ENCODE results near the gene CHID1.

Gene CHID1

DNA sequence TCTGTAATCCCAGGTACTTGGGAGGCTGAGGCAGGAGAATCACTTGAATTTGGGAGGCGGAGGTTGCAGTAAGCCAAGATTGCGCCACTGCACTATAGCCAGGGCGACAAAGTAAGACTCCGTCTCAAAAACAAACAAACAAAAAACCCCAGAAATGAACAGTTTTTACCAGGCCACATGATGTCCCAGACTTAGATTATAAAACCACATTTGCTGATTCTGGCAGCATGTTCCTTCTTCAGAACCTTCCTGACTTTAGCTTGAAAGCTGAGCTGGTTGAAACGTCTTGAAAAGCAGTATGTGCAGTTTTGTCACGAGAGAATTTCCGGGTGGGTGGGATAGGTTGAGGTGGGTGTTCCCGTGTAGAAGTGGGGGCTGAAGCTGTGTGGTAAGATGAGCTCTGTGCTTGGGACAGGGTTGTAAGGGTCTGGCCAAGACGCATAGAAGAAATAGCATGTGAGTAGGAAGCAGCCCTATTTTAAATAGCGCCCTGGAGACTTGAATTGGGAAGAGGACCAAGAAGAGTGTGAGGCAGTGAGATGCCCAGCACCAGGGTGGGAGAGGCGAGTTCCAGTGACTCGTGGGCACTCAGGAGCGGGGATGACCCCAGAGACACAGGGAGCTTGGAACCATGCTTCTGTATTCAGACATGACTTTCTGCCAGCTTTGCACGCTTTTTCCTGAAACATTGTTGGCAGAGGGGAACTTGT, 22.7 kb upstream of the CHID1 start:
- FAIRE-seq: no peak
- TF ChIP-seq, protein P1, sequence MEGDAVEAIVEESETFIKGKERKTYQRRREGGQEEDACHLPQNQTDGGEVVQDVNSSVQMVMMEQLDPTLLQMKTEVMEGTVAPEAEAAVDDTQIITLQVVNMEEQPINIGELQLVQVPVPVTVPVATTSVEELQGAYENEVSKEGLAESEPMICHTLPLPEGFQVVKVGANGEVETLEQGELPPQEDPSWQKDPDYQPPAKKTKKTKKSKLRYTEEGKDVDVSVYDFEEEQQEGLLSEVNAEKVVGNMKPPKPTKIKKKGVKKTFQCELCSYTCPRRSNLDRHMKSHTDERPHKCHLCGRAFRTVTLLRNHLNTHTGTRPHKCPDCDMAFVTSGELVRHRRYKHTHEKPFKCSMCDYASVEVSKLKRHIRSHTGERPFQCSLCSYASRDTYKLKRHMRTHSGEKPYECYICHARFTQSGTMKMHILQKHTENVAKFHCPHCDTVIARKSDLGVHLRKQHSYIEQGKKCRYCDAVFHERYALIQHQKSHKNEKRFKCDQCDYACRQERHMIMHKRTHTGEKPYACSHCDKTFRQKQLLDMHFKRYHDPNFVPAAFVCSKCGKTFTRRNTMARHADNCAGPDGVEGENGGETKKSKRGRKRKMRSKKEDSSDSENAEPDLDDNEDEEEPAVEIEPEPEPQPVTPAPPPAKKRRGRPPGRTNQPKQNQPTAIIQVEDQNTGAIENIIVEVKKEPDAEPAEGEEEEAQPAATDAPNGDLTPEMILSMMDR (IDR thresholded peaks at IDR 0.05; ENCODE audit: insufficient read depth, missing control alignments): no peak
- DNase-seq (ENCODE audit: insufficient read length, low spot score): no peak

DNA sequence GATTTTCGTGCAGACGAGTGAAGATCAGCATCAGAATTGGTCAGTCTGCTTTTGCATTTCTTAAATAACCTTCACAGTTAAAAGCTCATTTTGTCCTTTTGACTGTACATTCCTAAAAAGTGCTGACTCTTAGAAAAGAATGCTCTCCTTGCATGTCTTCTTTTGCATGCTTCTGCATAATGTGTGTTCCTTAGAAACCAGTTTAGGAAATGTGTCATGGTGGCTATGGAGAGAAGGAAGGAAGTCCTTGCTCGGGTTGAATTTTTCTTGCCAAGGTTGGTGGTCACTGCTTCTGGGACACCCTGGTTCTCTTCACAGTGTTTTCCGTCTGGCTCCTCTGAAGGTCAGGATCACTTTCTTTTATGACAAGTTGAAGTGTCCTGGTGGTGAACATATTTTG, 21.8 kb upstream of the CHID1 start:
- TF ChIP-seq, protein P1 (IDR thresholded peaks at IDR 0.05; ENCODE audit: insufficient read depth, missing control alignments): no peak
- DNase-seq (ENCODE audit: insufficient read length, low spot score) (no peak), FAIRE-seq (no peak)

DNA sequence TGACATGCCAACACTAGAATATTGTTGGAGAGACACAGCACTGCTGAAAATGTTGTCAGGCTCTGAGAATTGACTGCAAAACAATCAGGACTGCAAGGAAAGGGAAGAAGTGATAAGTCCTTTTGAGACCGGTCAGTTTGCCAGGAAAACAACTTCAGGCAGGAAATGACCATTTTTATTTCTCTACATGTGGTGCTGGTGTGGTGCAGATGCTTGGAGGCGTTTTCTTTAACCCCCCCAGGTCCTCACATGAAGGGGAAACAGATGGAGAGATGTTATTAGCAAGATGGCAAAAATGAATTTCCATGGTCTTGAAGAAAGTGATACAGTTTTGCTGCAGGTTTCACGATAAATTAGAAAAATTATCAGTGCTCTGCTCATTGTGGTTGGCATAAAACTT, 20.8 kb upstream of the CHID1 start:
- FAIRE-seq (no peak), DNase-seq (ENCODE audit: insufficient read length, low spot score) (no peak)
- TF ChIP-seq, protein P1 (IDR thresholded peaks at IDR 0.05; ENCODE audit: insufficient read depth, missing control alignments): no peak

DNA sequence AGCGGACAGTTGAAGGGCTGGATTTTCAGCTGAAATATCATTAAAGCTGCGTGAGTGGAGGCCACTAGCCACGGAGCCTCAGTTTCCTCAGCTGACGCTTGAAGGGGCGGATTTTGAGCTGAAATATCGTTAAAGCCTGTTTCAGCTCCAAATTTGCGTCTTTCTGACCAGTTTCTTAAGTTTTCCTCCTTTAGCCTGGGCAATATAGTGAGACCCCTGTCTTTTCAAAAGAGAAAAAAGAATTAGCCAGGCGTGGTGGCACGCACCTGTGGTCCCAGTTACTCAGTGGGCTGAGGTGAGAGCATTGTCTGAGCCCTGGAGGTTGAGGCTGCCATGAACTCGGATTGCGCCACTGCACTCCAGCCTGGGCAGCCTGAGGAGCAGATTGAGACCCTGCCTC, 18.8 kb upstream of the CHID1 start:
- no peak for FAIRE-seq
- no peak for DNase-seq (ENCODE audit: insufficient read length, low spot score)
- TF ChIP-seq, protein P1 (IDR thresholded peaks at IDR 0.05; ENCODE audit: insufficient read depth, missing control alignments): no peak

DNA sequence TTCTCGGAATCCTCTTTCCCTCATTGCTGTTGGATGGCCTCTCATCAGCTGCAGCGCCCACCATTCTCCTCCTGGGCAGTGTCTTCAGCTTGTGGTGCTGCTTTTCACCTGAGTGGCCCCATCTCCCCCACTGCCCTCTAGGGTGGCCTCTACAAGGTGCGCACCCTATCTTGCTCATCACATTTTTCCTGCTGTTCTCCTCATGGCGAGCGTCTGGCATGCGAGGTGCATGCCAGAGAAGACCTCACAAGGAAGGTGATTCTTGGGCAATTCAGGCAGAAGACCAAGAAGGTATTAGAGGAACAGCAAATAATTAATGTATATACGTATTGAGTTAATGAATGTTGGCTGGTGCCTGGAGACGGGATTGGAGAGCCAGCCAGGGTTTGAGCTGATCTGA, 18.2 kb upstream of the CHID1 start:
- DNase-seq (ENCODE audit: insufficient read length, low spot score) (no peak), FAIRE-seq (no peak)
- TF ChIP-seq, protein P1 (IDR thresholded peaks at IDR 0.05; ENCODE audit: insufficient read depth, missing control alignments): no peak

DNA sequence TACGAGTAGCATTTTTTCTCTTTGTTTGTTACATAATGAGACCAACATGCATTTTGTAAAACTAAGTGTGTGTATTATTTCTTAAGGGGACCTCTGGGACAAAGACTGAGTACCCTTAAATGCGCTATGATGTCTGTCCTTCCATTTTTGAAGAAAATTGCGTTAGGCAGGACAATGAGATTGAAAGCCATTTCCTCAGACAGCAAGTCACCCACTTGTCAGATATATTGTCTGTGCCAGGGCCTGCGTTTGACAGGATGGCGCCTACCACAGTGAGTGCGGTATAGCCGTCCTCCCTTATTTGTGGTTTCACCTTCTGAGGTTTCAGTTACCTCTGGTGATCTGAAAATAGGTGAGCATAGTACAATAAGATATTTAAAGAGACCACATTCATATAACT, 17.3 kb upstream of the CHID1 start:
- TF ChIP-seq, protein P1 (IDR thresholded peaks at IDR 0.05; ENCODE audit: insufficient read depth, missing control alignments): no peak
- FAIRE-seq: no peak
- no peak for DNase-seq (ENCODE audit: insufficient read length, low spot score)

DNA sequence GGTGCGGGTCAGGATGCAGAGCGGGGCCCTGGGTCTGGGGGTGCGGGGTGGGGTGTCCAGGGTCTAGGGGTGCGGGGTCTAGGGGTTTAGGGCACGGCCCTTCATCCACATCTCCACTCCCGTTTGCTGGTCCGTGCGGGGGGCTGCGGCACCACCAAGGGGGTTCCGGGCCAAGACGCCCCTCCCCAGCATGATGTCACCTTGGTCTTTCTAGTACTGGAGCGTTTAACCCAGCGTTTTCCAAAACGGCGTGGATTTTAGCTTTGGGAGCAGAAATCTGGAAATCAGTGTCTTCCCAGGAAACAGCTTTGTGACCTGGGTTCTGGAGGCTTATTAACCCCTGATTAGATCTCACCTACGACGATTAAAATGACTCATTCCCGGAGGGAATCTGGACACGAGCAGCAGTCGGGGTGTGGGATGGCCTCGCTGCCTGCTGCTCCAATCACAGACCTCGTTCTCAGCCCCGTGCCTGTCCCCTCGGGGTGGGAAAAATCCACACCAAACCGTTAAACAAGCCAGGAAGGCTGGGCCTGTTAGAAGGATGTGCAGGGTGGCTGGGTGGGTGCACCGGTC, 15.8 kb upstream of the CHID1 start:
- TF ChIP-seq, protein P1 (IDR thresholded peaks at IDR 0.05; ENCODE audit: insufficient read depth, missing control alignments): no peak
- peak; percentile 47 for DNase-seq (ENCODE audit: insufficient read length, low spot score)
- no peak for FAIRE-seq

Measured in D721Med (cell line).